HCT116 (cell line): Measurements from ENCODE around the gene RASL10B. TPM values are rescaled to one million over a fixed set of nuclear protein-coding genes. Genes with fewer than 3 reads are reported as not detected.

ENCODE experiments used
- ATAC-seq: fragments of 200-7000 bp; cut with Tn5 transposase; 2 replicates; pipeline ENCODE4 v1.9.1; 2020; ENCODE audit warnings: mild to moderate bottlenecking, moderate library complexity
- BruUV-seq: library from RNA; stranded (reverse); fragments of 400-500 nt; replicated peaks from 2 replicates; lab custom pipeline; 2021; lab: Mats Ljungman, UMichigan
- CTCF ChIA-PET: fragments of 300-600 bp; sonication (Branson Sonifier 250); formaldehyde crosslinking; loops from one replicate; lab custom pipeline; 2021; ENCODE audit warnings: antibody characterized with exemption; lab: Charles Lee
- POLR2A ChIA-PET: fragments of 300-600, 350-600 bp; sonication (Branson Sonifier 250); formaldehyde crosslinking; loops from one replicate; lab custom pipeline; 2021; ENCODE audit warnings: antibody characterized with exemption; lab: Charles Lee
- RAD21 ChIA-PET, 2 experiments: fragments of 300-600 bp; sonication (Branson Sonifier 250); formaldehyde crosslinking; loops; one replicate each; lab custom pipeline; 2023; ENCODE audit warnings: low total read pairs in 2 of 2; ENCODE audit not compliant: uncharacterized antibody in 2 of 2, unreplicated experiment in 2 of 2, low non-redundant PET in 1 of 2; lab: Charles Lee
- DNase-seq: peaks from one replicate; pipeline ENCODE4 v3.0.0-alpha.2; 2010; ENCODE audit warnings: low read depth, low spot score
- H2AFZ ChIP-seq: fragments of 200-600 bp; shearing (Covaris generic), sonication (generic); 2 replicates; pipeline ENCODE4 v1.6.1; 2017; ENCODE audit warnings: low read depth, mixed run types, mixed read lengths, antibody characterized with exemption, low read length; ENCODE audit not compliant: poor library complexity, severe bottlenecking
- H3K27ac ChIP-seq: 2 replicates; pipeline ENCODE4 v1.5.1; 2012; ENCODE audit warnings: low read depth, low read length
- H3K27me3 ChIP-seq: fragments of 200-600 bp; sonication (generic); 2 replicates; pipeline ENCODE4 v1.6.1; 2016; ENCODE audit warnings: mixed run types, low read length, mixed read lengths; ENCODE audit not compliant: insufficient read depth
- H3K36me3 ChIP-seq, 2 experiments: fragments of 200-500 bp in 1 of 2; fragments of 200-600 bp in 1 of 2; sonication (Bioruptor generic) in 1 of 2; sonication (generic) in 1 of 2; 2 replicates each; pipeline versions ENCODE4 v1.5.1 to v1.6.1; 2014 to 2016; ENCODE audit warnings: low read length in 2 of 2, inconsistent platforms in 1 of 2, mixed read lengths in 1 of 2, mixed run types in 1 of 2; ENCODE audit not compliant: insufficient read depth in 2 of 2, control insufficient read depth in 1 of 2
- H3K4me1 ChIP-seq, 2 experiments: fragments of 200-600 bp in 1 of 2; sonication (generic) in 1 of 2; 2 replicates each; pipeline versions ENCODE4 v1.5.1 to v1.6.1; 2012 to 2017; ENCODE audit warnings: low read length in 2 of 2, inconsistent platforms in 1 of 2, mild to moderate bottlenecking in 1 of 2, mixed read lengths in 1 of 2, mixed run types in 1 of 2, moderate library complexity in 1 of 2; ENCODE audit not compliant: insufficient read depth in 2 of 2, control insufficient read depth in 1 of 2
- H3K4me2 ChIP-seq: fragments of 200-600 bp; sonication (generic); 2 replicates; pipeline ENCODE4 v1.6.1; 2017; ENCODE audit warnings: mixed run types, low read length, mixed read lengths
- H3K4me3 ChIP-seq, 2 experiments: fragments of 200-600 bp in 1 of 2; sonication (generic) in 1 of 2; replicated peaks in 1 of 2; 2 replicates each; pipeline ENCODE4 v1.5.1; 2011 to 2016; ENCODE audit warnings: low read length in 2 of 2, control low read depth in 1 of 2, low read depth in 1 of 2, mild to moderate bottlenecking in 1 of 2, mixed read lengths in 1 of 2, mixed run types in 1 of 2
- H3K79me2 ChIP-seq: fragments of 200-600 bp; sonication (generic); 2 replicates; pipeline ENCODE4 v1.6.1; 2017; ENCODE audit warnings: mild to moderate bottlenecking, mixed run types, low read length, moderate library complexity, mixed read lengths; ENCODE audit not compliant: insufficient read depth
- H3K9ac ChIP-seq: fragments of 200-600 bp; sonication (generic); 2 replicates; pipeline ENCODE4 v1.6.1; 2016; ENCODE audit warnings: low read length, mixed read lengths
- H3K9me2 ChIP-seq: fragments of 200-600 bp; sonication (generic), shearing (Covaris generic); 2 replicates; pipeline ENCODE4 v1.6.1; 2017; ENCODE audit warnings: mixed run types, mild to moderate bottlenecking, moderate library complexity; ENCODE audit not compliant: insufficient read depth
- H3K9me3 ChIP-seq, 2 experiments: fragments of 200-500 bp in 1 of 2; fragments of 200-600 bp in 1 of 2; sonication (Bioruptor generic) in 1 of 2; sonication (generic) in 1 of 2; 2 replicates each; pipeline ENCODE4 v1.6.1; 2014 to 2017; ENCODE audit warnings: low read length in 2 of 2, mixed read lengths in 2 of 2, inconsistent platforms in 1 of 2, low read depth in 1 of 2, mild to moderate bottlenecking in 1 of 2, mixed run types in 1 of 2, moderate library complexity in 1 of 2; ENCODE audit not compliant: control insufficient read depth in 1 of 2, insufficient read depth in 1 of 2
- H4K20me1 ChIP-seq: fragments of 200-600 bp; sonication (generic), shearing (Covaris generic); 2 replicates; pipeline ENCODE4 v1.6.1; 2017; ENCODE audit warnings: mixed run types, mild to moderate bottlenecking, moderate library complexity; ENCODE audit not compliant: insufficient read depth
- CBX3 ChIP-seq: IDR thresholded peaks from 2 replicates; pipeline ENCODE4 v1.6.1; 2012; ENCODE audit warnings: low read depth
- CEBPB ChIP-seq: IDR thresholded peaks from 2 replicates; pipeline ENCODE4 v1.6.1; 2012; ENCODE audit warnings: low read depth
- EGR1 ChIP-seq: IDR thresholded peaks from 2 replicates; pipeline ENCODE4 v1.6.1; 2012; ENCODE audit warnings: low read depth
- ELF1 ChIP-seq: IDR thresholded peaks from 2 replicates; pipeline ENCODE4 v1.6.1; 2012; ENCODE audit warnings: low read depth, borderline replicate concordance
- EZH2 ChIP-seq: fragments of 200-600 bp; sonication (generic); IDR thresholded peaks from 2 replicates; pipeline ENCODE4 v1.6.1; 2017; ENCODE audit warnings: antibody characterized with exemption, mixed run types
- EZH2phosphoT487 ChIP-seq: fragments of 200-600 bp; IDR thresholded peaks from 2 replicates; pipeline ENCODE4 v1.6.1; 2018; ENCODE audit warnings: antibody characterized with exemption, borderline replicate concordance
- JUND ChIP-seq: IDR thresholded peaks from 2 replicates; pipeline ENCODE4 v1.6.1; 2012
- POLR2A ChIP-seq: IDR thresholded peaks from 2 replicates; pipeline ENCODE4 v1.7.0; 2011; ENCODE audit warnings: borderline replicate concordance; ENCODE audit not compliant: insufficient read depth, insufficient read length; ENCODE audit errors: extremely low read depth
- POLR2AphosphoS5 ChIP-seq: IDR thresholded peaks from 2 replicates; pipeline ENCODE4 v1.6.1; 2011; ENCODE audit warnings: mild to moderate bottlenecking, low read depth, low read length, moderate library complexity
- RAD21 ChIP-seq: IDR thresholded peaks from 2 replicates; pipeline ENCODE4 v1.6.1; 2012; ENCODE audit warnings: low read depth, mild to moderate bottlenecking
- SP1 ChIP-seq: IDR thresholded peaks from 2 replicates; pipeline ENCODE4 v1.6.1; 2012; ENCODE audit warnings: low read depth
- SRF ChIP-seq: IDR thresholded peaks from 2 replicates; pipeline ENCODE4 v1.6.1; 2012; ENCODE audit warnings: low read depth
- TCF7L2 ChIP-seq: IDR thresholded peaks from 2 replicates; pipeline ENCODE4 v1.7.0; 2011; ENCODE audit warnings: borderline replicate concordance, inconsistent platforms; ENCODE audit not compliant: insufficient read depth, insufficient read length; ENCODE audit errors: extremely low read depth
- ZNF274 ChIP-seq: fragments of 200-500 bp; sonication (Bioruptor generic); IDR thresholded peaks from 2 replicates; pipeline ENCODE4 v1.6.1; 2014; ENCODE audit warnings: mild to moderate bottlenecking, low read depth, low read length, inconsistent platforms
- intact Hi-C: fragments of 100-400 bp; cut with micrococcal nuclease; formaldehyde crosslinking; loops from 2 replicates; pipeline ENCODE4 v1.10.0; 2022
- total RNA-seq: library from RNA; stranded (reverse); gene quantifications from one replicate; pipeline ENCODE4 v1.2.1, GENCODE V29; 2021; ENCODE audit not compliant: unreplicated experiment
- TF ChIP-seq, protein P1 (sequence below), 3 experiments: fragments of 200-600 bp in 1 of 3; sonication (generic) in 1 of 3; IDR thresholded peaks in 2 of 3; conservative IDR thresholded peaks in 1 of 3; 2 replicates each; pipeline ENCODE4 v1.5.1; 2012 to 2017; ENCODE audit warnings: low read depth in 2 of 3, low read length in 2 of 3, antibody characterized with exemption in 1 of 3, borderline replicate concordance in 1 of 3, control low read depth in 1 of 3, mild to moderate bottlenecking in 1 of 3, mixed read lengths in 1 of 3, mixed run types in 1 of 3, moderate library complexity in 1 of 3; ENCODE audit not compliant: insufficient read depth in 1 of 3
- TF ChIP-seq, protein P2 (sequence below): IDR thresholded peaks from 2 replicates; pipeline ENCODE4 v1.6.1; 2012
- TF ChIP-seq, protein P3 (sequence below): IDR thresholded peaks from 2 replicates; pipeline ENCODE4 v1.6.1; 2012
- TF ChIP-seq, protein P4 (sequence below): IDR thresholded peaks from 2 replicates; pipeline ENCODE4 v1.6.1; 2011; ENCODE audit warnings: mild to moderate bottlenecking, low read length, moderate library complexity; ENCODE audit not compliant: insufficient replicate concordance; ENCODE audit errors: extremely low read depth

Gene RASL10B
- total RNA-seq, 1 experiment from 2014 or later, result 0.15 TPM

DNA sequence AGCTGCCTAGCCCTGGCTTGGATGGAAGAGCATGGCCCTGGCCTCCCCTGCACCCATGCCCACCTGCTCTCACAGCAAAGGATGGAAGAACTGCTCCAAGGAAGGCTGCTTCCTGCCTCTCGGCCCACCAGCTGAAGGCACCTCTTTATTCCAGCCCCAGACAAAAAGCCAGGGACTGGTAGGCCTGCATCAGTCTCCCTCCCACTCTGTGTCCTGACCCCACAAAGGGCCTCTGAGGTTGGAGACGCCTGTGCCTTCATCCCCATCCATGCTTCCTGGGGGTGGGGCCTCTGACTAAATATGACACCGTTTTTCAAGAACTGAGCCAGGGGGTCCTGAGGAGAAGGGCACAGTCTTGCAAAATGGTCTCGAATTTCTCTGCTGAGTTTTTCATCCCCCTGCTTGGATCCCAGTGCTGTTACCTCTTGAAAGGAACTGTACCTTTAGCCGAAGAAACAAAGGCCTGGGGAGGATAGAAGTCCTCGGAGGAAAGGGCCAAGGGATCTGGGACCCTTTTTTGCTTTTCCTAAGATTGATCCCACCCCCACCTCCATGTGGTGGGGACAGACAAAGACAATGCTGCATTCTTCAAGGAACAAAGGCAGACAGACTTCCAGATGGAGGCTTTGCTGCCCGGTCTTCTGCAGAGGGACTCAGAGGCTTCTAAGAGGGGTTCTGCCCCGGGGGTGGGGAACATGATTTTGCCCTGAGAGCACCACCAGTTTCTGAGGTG lies 34.5 kb downstream of the RASL10B start:
- no peaks in the 10 kb centered on the region for H3K9me2 ChIP-seq
- H3K9ac ChIP-seq, result no peak overlapping the region
- ChIA-PET POLR2A (interaction anchor here (3.3 kb wide), 1 partner anchor 43 kb away, joined by 41 read pairs; the partner anchor contains the start of gene TAF15), CTCF (interaction anchor here (1.3 to 5.1 kb wide), 4 partner anchors 12 to 43 kb away, joined by 6 to 76 read pairs (median 36); partner anchors contain the start of gene TAF15), RAD21 (interaction anchor here in 1 of 2 experiments (1.2 kb wide), 1 partner anchor 22 kb away, joined by 3 read pairs; no protein-coding TSS in a partner anchor)
- H3K4me3 ChIP-seq, result no peak overlapping the region
- peaks cover 5 to 12% of the 10 kb centered on the region in 2 experiments; a peak in 3 of 4 replicates for H3K4me1 ChIP-seq
- TF ChIP-seq, protein P1, sequence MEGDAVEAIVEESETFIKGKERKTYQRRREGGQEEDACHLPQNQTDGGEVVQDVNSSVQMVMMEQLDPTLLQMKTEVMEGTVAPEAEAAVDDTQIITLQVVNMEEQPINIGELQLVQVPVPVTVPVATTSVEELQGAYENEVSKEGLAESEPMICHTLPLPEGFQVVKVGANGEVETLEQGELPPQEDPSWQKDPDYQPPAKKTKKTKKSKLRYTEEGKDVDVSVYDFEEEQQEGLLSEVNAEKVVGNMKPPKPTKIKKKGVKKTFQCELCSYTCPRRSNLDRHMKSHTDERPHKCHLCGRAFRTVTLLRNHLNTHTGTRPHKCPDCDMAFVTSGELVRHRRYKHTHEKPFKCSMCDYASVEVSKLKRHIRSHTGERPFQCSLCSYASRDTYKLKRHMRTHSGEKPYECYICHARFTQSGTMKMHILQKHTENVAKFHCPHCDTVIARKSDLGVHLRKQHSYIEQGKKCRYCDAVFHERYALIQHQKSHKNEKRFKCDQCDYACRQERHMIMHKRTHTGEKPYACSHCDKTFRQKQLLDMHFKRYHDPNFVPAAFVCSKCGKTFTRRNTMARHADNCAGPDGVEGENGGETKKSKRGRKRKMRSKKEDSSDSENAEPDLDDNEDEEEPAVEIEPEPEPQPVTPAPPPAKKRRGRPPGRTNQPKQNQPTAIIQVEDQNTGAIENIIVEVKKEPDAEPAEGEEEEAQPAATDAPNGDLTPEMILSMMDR (IDR thresholded peaks at IDR 0.05 in 2 of 3, conservative IDR thresholded peaks at IDR 0.05 in 1 of 3; ENCODE audit: borderline replicate concordance in 1 of 3, insufficient read depth in 1 of 3, low read depth in 2 of 3, low read length in 2 of 3), result no peak
- TF ChIP-seq TCF7L2 (no peak), ELF1 (no peak), CBX3 (no peak), EZH2phosphoT487 (no peak), SRF (no peak), RAD21 (no peak), POLR2AphosphoS5 (no peak), SP1 (no peak), EGR1 (no peak), JUND (no peak), POLR2A (no peak), EZH2 (no peak), ZNF274 (no peak), CEBPB (no peak)
- TF ChIP-seq, protein P2, sequence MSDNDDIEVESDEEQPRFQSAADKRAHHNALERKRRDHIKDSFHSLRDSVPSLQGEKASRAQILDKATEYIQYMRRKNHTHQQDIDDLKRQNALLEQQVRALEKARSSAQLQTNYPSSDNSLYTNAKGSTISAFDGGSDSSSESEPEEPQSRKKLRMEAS, result no peak
- TF ChIP-seq, protein P3, sequence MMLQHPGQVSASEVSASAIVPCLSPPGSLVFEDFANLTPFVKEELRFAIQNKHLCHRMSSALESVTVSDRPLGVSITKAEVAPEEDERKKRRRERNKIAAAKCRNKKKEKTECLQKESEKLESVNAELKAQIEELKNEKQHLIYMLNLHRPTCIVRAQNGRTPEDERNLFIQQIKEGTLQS, result no peak
- TF ChIP-seq, protein P4, sequence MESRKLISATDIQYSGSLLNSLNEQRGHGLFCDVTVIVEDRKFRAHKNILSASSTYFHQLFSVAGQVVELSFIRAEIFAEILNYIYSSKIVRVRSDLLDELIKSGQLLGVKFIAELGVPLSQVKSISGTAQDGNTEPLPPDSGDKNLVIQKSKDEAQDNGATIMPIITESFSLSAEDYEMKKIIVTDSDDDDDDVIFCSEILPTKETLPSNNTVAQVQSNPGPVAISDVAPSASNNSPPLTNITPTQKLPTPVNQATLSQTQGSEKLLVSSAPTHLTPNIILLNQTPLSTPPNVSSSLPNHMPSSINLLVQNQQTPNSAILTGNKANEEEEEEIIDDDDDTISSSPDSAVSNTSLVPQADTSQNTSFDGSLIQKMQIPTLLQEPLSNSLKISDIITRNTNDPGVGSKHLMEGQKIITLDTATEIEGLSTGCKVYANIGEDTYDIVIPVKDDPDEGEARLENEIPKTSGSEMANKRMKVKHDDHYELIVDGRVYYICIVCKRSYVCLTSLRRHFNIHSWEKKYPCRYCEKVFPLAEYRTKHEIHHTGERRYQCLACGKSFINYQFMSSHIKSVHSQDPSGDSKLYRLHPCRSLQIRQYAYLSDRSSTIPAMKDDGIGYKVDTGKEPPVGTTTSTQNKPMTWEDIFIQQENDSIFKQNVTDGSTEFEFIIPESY, result no peak
- no peak overlapping the region for H3K4me2 ChIP-seq
- H3K36me3 ChIP-seq, result no peaks in the 10 kb centered on the region
- intact Hi-C loops, result no loop called here
- no peak overlapping the region for H3K27ac ChIP-seq
- H3K9me3 ChIP-seq, result no peaks in the 10 kb centered on the region
- H3K27me3 ChIP-seq, result no peaks in the 10 kb centered on the region
- no peaks in the 10 kb centered on the region for H3K79me2 ChIP-seq
- BruUV-seq, result no TSS peak
- H2AFZ ChIP-seq, result no peak overlapping the region
- ATAC-seq (no peak), DNase-seq (no peak)
- no peaks in the 10 kb centered on the region for H4K20me1 ChIP-seq
